ENCODE results near the gene BFAR. TPM values are rescaled to one million over a fixed set of nuclear protein-coding genes. Genes with fewer than 3 reads are reported as not detected.
"Not testable (repeated sequence)": the region's sequence is repeated elsewhere in the genome, so short reads cannot be mapped to it uniquely, and the experiment has no call there.

Gene BFAR
- total RNA-seq, 4 donors from 2014 or later: 41.6 to 51.4 (median 44.8) TPM

GRCh38 chr16:14629612-14629918 is 3.2 kb upstream of the BFAR start:
- WGBS: 2% methylated on average over 17 of the region's 17 CpGs
- H3K27ac ChIP-seq: peak overlapping the region; percentile 86
- H3K4me3 ChIP-seq: peak overlapping the region; percentile 96
- peaks cover 31% of the 10 kb centered on the region for H3K36me3 ChIP-seq
- H3K4me1 ChIP-seq: peaks cover 41% of the 10 kb centered on the region
- no peaks in the 10 kb centered on the region for H3K9me3 ChIP-seq
- TF ChIP-seq, protein P1, sequence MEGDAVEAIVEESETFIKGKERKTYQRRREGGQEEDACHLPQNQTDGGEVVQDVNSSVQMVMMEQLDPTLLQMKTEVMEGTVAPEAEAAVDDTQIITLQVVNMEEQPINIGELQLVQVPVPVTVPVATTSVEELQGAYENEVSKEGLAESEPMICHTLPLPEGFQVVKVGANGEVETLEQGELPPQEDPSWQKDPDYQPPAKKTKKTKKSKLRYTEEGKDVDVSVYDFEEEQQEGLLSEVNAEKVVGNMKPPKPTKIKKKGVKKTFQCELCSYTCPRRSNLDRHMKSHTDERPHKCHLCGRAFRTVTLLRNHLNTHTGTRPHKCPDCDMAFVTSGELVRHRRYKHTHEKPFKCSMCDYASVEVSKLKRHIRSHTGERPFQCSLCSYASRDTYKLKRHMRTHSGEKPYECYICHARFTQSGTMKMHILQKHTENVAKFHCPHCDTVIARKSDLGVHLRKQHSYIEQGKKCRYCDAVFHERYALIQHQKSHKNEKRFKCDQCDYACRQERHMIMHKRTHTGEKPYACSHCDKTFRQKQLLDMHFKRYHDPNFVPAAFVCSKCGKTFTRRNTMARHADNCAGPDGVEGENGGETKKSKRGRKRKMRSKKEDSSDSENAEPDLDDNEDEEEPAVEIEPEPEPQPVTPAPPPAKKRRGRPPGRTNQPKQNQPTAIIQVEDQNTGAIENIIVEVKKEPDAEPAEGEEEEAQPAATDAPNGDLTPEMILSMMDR (IDR thresholded peaks at IDR 0.05): no peak
- TF ChIP-seq POLR2AphosphoS5 (IDR thresholded peaks at IDR 0.05) (no peak), POLR2A (IDR thresholded peaks at IDR 0.05) (no peak), EP300 (IDR thresholded peaks at IDR 0.05) (no peak)
- DNase-seq (ENCODE audit: low spot score in 2 of 2): no peak
- H3K27me3 ChIP-seq: no peaks in the 10 kb centered on the region

- Histone ChIP-seq H3K9me3 (no peaks in the 10 kb centered on the region), H3K36me3 (peaks cover 26% of the 10 kb centered on the region), H3K27me3 (no peaks in the 10 kb centered on the region), H3K27ac (peak within 1 kb of the TSS; percentile 86), H3K4me1 (peaks cover 43% of the 10 kb centered on the region), H3K4me3 (peak within 1 kb of the TSS; percentile 96)
- DNase-seq (ENCODE audit: low spot score in 2 of 2): peak; percentile 97 to 99
- peak; percentile 89 to 90 (median 90) for TF ChIP-seq POLR2AphosphoS5 (IDR thresholded peaks at IDR 0.05)
- TF ChIP-seq, protein P1 (IDR thresholded peaks at IDR 0.05): no peak
- peak; percentile 49 to 90 for TF ChIP-seq POLR2A (IDR thresholded peaks at IDR 0.05)
- 2% methylated on average over 24 of the region's 51 CpGs for WGBS
These were observed 2.7 kb upstream of the BFAR start, which contains the start of gene PARN for GRCh38 chr16:14629919-14630619. Gene PARN, minus strand, starts transcription at chr16:14630260. Its CDS starts 135 bp downstream, at chr16:14630125.

GRCh38 chr16:14630620-14631330 is 2.0 kb upstream of the BFAR start:
- 86% methylated on average over 29 of the region's 29 CpGs for WGBS

GRCh38 chr16:14634389-14634725 is 1.6 kb downstream of the BFAR start:
- H3K27ac ChIP-seq: peak overlapping the region; percentile 34
- TF ChIP-seq, protein P1 (IDR thresholded peaks at IDR 0.05): no peak
- TF ChIP-seq POLR2AphosphoS5 (IDR thresholded peaks at IDR 0.05): no peak
- TF ChIP-seq POLR2A (IDR thresholded peaks at IDR 0.05): no peak
- TF ChIP-seq EP300 (IDR thresholded peaks at IDR 0.05): no peak
- WGBS: 65% methylated on average over 7 of the region's 7 CpGs
- DNase-seq (ENCODE audit: low spot score in 2 of 2): peak in 1 of 2 donors; percentile 57
- H3K27me3 ChIP-seq: no peaks in the 10 kb centered on the region
- H3K36me3 ChIP-seq: peaks cover 4% of the 10 kb centered on the region
- peak overlapping the region; percentile 97 for H3K4me3 ChIP-seq
- H3K4me1 ChIP-seq: peaks cover 55% of the 10 kb centered on the region
- H3K9me3 ChIP-seq: no peaks in the 10 kb centered on the region

More at GRCh38 chr16:14630620-14631330, 2.0 kb upstream of the BFAR start:
- H3K4me1 ChIP-seq: peaks cover 50% of the 10 kb centered on the region
- peak in 1 of 2 donors; percentile 66 for DNase-seq (ENCODE audit: low spot score in 2 of 2)
- H3K36me3 ChIP-seq: peaks cover 19% of the 10 kb centered on the region
- H3K9me3 ChIP-seq, H3K27me3 ChIP-seq: not testable (repeated sequence)
- peak overlapping the region; percentile 86 for H3K27ac ChIP-seq
- H3K4me3 ChIP-seq: peak overlapping the region; percentile 96

DNA sequence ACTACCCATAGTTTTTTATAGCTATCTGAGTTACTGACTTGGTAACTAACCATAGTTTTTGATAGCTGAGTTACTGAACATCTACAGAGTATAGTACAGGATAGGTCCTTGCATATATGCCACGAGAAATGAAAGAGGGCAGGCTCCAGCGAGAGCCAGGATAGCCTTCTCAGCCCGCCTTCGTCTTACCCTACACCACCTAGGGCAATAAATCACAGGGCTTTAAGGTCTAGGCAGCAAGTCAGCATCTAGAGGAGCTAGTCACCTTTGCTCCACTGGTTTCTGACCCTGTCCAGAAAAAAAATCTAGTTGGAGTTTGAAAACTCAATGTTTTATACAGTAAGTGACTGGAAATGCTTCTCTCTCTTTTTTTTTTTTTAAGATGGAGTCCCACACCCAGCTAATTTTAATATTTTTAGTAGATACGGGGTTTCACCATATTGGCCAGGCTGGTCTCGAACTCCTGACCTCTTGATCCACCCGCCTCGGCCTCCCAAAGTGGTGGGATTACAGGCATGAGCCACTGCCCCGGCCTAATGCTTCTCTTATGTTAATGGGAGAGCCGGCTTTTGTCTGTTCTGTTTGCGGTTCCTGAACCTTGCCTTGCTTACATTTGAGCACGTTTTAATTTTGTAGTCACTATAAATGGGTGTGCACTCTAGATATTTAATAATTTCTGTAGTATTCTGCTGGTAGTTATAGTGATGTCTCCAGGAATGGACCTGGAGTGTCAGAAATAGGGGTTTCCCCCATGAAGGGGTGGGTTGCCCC is 2.8 kb downstream of the BFAR start:
- DNase-seq (ENCODE audit: low spot score in 2 of 2): peak in 1 of 2 donors; percentile 24
- peaks cover 48% of the 10 kb centered on the region for H3K4me1 ChIP-seq

More for the DNA sequence above, 2.8 kb downstream of the BFAR start:
- no peak overlapping the region for H3K27ac ChIP-seq
- H3K9me3 ChIP-seq: no peaks in the 10 kb centered on the region
- peaks cover 4% of the 10 kb centered on the region for H3K36me3 ChIP-seq
- TF ChIP-seq POLR2AphosphoS5 (IDR thresholded peaks at IDR 0.05) (no peak), EP300 (IDR thresholded peaks at IDR 0.05) (no peak), POLR2A (IDR thresholded peaks at IDR 0.05) (no peak)
- TF ChIP-seq, protein P1 (IDR thresholded peaks at IDR 0.05): no peak
- 65% methylated on average over 12 of the region's 12 CpGs for WGBS
- H3K27me3 ChIP-seq: no peaks in the 10 kb centered on the region
- H3K4me3 ChIP-seq: no peak overlapping the region

Measured in suprapubic skin (tissue), 4 donors.